Panc1 (cell line): ENCODE results near the gene MTF2.

Experiments
- POLR2AphosphoS5 ChIP-seq: IDR thresholded peaks from 2 replicates; pipeline ENCODE4 v1.6.1; 2012; ENCODE audit warnings: mild to moderate bottlenecking, low read depth, low read length, moderate library complexity
- SIN3A ChIP-seq: IDR thresholded peaks from 2 replicates; pipeline ENCODE4 v1.6.1; 2012; ENCODE audit warnings: low read depth, mild to moderate bottlenecking, low read length, moderate library complexity, borderline replicate concordance; ENCODE audit not compliant: insufficient read depth
- TCF7L2 ChIP-seq: IDR thresholded peaks from 2 replicates; pipeline ENCODE4 v1.6.1; 2011; ENCODE audit warnings: mild to moderate bottlenecking, low read depth, low read length, inconsistent platforms
- TF ChIP-seq, protein P1 (sequence below): fragments of 450-650 bp; IDR thresholded peaks from 2 replicates; pipeline ENCODE4 v1.5.1; 2017; ENCODE audit warnings: mild to moderate bottlenecking
- TF ChIP-seq, protein P2 (sequence below), 2 experiments: IDR thresholded peaks; 2 replicates each; pipeline ENCODE4 v1.6.1; 2011 to 2012; ENCODE audit warnings: low read depth in 2 of 2, control low read depth in 1 of 2, low read length in 1 of 2, mild to moderate bottlenecking in 1 of 2, moderate library complexity in 1 of 2; ENCODE audit not compliant: insufficient read depth in 1 of 2

DNA sequence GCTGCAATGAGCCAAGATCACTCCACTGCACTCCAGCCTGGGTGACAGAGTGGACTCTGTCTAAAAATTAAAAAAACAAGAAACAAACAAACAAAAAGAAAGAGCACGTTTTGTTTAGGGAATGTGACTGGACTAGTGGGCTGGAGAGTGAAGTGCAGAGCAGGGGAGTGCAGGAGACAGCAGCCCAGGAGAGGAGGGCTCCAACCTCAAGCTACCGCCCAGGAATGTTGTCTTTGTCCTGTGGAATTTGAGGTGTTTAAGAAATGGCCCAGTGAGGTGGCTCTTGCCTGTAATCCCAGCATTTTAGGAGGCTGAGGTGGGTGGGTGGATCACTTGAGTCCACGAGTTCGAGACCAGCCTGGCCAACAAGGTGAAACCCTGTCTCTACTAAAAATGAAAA lies 42.4 kb upstream of the MTF2 start:
- TF ChIP-seq POLR2AphosphoS5, result no peak
- TF ChIP-seq, protein P1, sequence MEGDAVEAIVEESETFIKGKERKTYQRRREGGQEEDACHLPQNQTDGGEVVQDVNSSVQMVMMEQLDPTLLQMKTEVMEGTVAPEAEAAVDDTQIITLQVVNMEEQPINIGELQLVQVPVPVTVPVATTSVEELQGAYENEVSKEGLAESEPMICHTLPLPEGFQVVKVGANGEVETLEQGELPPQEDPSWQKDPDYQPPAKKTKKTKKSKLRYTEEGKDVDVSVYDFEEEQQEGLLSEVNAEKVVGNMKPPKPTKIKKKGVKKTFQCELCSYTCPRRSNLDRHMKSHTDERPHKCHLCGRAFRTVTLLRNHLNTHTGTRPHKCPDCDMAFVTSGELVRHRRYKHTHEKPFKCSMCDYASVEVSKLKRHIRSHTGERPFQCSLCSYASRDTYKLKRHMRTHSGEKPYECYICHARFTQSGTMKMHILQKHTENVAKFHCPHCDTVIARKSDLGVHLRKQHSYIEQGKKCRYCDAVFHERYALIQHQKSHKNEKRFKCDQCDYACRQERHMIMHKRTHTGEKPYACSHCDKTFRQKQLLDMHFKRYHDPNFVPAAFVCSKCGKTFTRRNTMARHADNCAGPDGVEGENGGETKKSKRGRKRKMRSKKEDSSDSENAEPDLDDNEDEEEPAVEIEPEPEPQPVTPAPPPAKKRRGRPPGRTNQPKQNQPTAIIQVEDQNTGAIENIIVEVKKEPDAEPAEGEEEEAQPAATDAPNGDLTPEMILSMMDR, result no peak
- no peak for TF ChIP-seq SIN3A
- TF ChIP-seq, protein P2, sequence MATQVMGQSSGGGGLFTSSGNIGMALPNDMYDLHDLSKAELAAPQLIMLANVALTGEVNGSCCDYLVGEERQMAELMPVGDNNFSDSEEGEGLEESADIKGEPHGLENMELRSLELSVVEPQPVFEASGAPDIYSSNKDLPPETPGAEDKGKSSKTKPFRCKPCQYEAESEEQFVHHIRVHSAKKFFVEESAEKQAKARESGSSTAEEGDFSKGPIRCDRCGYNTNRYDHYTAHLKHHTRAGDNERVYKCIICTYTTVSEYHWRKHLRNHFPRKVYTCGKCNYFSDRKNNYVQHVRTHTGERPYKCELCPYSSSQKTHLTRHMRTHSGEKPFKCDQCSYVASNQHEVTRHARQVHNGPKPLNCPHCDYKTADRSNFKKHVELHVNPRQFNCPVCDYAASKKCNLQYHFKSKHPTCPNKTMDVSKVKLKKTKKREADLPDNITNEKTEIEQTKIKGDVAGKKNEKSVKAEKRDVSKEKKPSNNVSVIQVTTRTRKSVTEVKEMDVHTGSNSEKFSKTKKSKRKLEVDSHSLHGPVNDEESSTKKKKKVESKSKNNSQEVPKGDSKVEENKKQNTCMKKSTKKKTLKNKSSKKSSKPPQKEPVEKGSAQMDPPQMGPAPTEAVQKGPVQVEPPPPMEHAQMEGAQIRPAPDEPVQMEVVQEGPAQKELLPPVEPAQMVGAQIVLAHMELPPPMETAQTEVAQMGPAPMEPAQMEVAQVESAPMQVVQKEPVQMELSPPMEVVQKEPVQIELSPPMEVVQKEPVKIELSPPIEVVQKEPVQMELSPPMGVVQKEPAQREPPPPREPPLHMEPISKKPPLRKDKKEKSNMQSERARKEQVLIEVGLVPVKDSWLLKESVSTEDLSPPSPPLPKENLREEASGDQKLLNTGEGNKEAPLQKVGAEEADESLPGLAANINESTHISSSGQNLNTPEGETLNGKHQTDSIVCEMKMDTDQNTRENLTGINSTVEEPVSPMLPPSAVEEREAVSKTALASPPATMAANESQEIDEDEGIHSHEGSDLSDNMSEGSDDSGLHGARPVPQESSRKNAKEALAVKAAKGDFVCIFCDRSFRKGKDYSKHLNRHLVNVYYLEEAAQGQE (IDR thresholded peaks at IDR 0.05; ENCODE audit: insufficient read depth in 1 of 2, low read depth in 2 of 2, low read length in 1 of 2), result no peak
- TF ChIP-seq TCF7L2, result no peak
